Activated naive CD4-positive, alpha-beta T cell treated with anti-CD3 and anti-CD28 coated beads, Interleukin-2, amount 10 ng/mL, durations not matched to agents 7 days and 5 days (primary cell): ENCODE measurements around the gene CELF2.

Experiments used
- CTCF ChIA-PET: fragments of 350-600 bp; sonication (Branson Sonifier 250); formaldehyde crosslinking; loops from one replicate; lab custom pipeline; 2021; ENCODE audit warnings: antibody characterized with exemption; lab: Charles Lee
- DNase-seq: peaks from one replicate; pipeline ENCODE4 v3.0.0-alpha.2; 2020
- H3K27ac Mint-ChIP-seq: one replicate; pipeline ENCODE4 v1.8.0; 2021; ENCODE audit warnings: mild to moderate bottlenecking, moderate library complexity, mixed read lengths
- H3K27me3 Mint-ChIP-seq: one replicate; pipeline ENCODE4 v1.8.0; 2021; ENCODE audit warnings: mild to moderate bottlenecking, mixed read lengths
- H3K36me3 Mint-ChIP-seq: one replicate; pipeline ENCODE4 v1.8.0; 2021; ENCODE audit warnings: mixed read lengths
- H3K4me1 Mint-ChIP-seq: one replicate; pipeline ENCODE4 v1.8.0; 2021; ENCODE audit warnings: mixed read lengths
- H3K4me3 Mint-ChIP-seq: one replicate; pipeline ENCODE4 v1.8.0; 2021; ENCODE audit warnings: mild to moderate bottlenecking, moderate library complexity, mixed read lengths
- H3K9me3 Mint-ChIP-seq: one replicate; pipeline ENCODE4 v1.8.0; 2021; ENCODE audit warnings: mixed read lengths

The CELF2 gene

GRCh38 chr10:11329062-11329673 is 311.5 kb downstream of the CELF2 start:
- no peak for DNase-seq
- CTCF ChIA-PET: no interaction called here
- Mint-ChIP-seq H3K36me3 (peaks cover 79% of the 10 kb centered on the region), H3K4me1 (peaks cover 19% of the 10 kb centered on the region), H3K27me3 (no peaks in the 10 kb centered on the region), H3K27ac (no peak overlapping the region), H3K9me3 (no peaks in the 10 kb centered on the region), H3K4me3 (no peak overlapping the region)

GRCh38 chr10:11330383-11331045 is 312.8 kb downstream of the CELF2 start:
- Mint-ChIP-seq H3K4me1 (peaks cover 29% of the 10 kb centered on the region), H3K9me3 (no peaks in the 10 kb centered on the region), H3K4me3 (no peak overlapping the region), H3K36me3 (peaks cover 79% of the 10 kb centered on the region), H3K27me3 (no peaks in the 10 kb centered on the region), H3K27ac (peak overlapping the region; percentile 31)
- CTCF ChIA-PET: no interaction called here
- DNase-seq: no peak

- Mint-ChIP-seq H3K36me3 (peaks cover 77% of the 10 kb centered on the region), H3K9me3 (no peaks in the 10 kb centered on the region), H3K27me3 (no peaks in the 10 kb centered on the region), H3K4me1 (peaks cover 29% of the 10 kb centered on the region), H3K4me3 (no peak overlapping the region), H3K27ac (no peak overlapping the region)
- DNase-seq: no peak
- CTCF ChIA-PET: no interaction called here
Measured at GRCh38 chr10:11331046-11331577, 313.4 kb downstream of the CELF2 start.

GRCh38 chr10:11331726-11332125 is 314.1 kb downstream of the CELF2 start:
- DNase-seq: no peak
- Mint-ChIP-seq H3K36me3 (peaks cover 73% of the 10 kb centered on the region), H3K4me1 (peaks cover 29% of the 10 kb centered on the region), H3K9me3 (no peaks in the 10 kb centered on the region), H3K27ac (no peak overlapping the region), H3K27me3 (no peaks in the 10 kb centered on the region), H3K4me3 (no peak overlapping the region)
- CTCF ChIA-PET: no interaction called here

GRCh38 chr10:11332846-11333245 is 315.2 kb downstream of the CELF2 start:
- Mint-ChIP-seq H3K9me3 (no peaks in the 10 kb centered on the region), H3K36me3 (peaks cover 63% of the 10 kb centered on the region), H3K4me1 (peaks cover 37% of the 10 kb centered on the region), H3K4me3 (no peak overlapping the region), H3K27me3 (no peaks in the 10 kb centered on the region), H3K27ac (no peak overlapping the region)
- CTCF ChIA-PET: no interaction called here
- no peak for DNase-seq

GRCh38 chr10:11334436-11334835 is 316.8 kb downstream of the CELF2 start:
- DNase-seq: no peak

GRCh38 chr10:11335167-11335652 is 317.5 kb downstream of the CELF2 start:
- no peak overlapping the region for H3K4me3 Mint-ChIP-seq
- no peaks in the 10 kb centered on the region for H3K9me3 Mint-ChIP-seq
- peaks cover 47% of the 10 kb centered on the region for H3K36me3 Mint-ChIP-seq
- peaks cover 30% of the 10 kb centered on the region for H3K4me1 Mint-ChIP-seq
- peaks cover 3% of the 10 kb centered on the region for H3K27me3 Mint-ChIP-seq
- DNase-seq: no peak
- CTCF ChIA-PET: no interaction called here
- peak overlapping the region; percentile 34 for H3K27ac Mint-ChIP-seq

More at GRCh38 chr10:11334436-11334835, 316.8 kb downstream of the CELF2 start:
- Mint-ChIP-seq H3K36me3 (peaks cover 52% of the 10 kb centered on the region), H3K4me1 (peaks cover 34% of the 10 kb centered on the region), H3K27ac (no peak overlapping the region), H3K27me3 (no peaks in the 10 kb centered on the region), H3K9me3 (no peaks in the 10 kb centered on the region), H3K4me3 (no peak overlapping the region)
- CTCF ChIA-PET: no interaction called here

GRCh38 chr10:11335881-11336430 is 318.3 kb downstream of the CELF2 start:
- Mint-ChIP-seq H3K4me1 (peaks cover 28% of the 10 kb centered on the region), H3K36me3 (peaks cover 42% of the 10 kb centered on the region), H3K9me3 (no peaks in the 10 kb centered on the region), H3K27ac (peak overlapping the region; percentile 45), H3K27me3 (peaks cover 4% of the 10 kb centered on the region), H3K4me3 (no peak overlapping the region)
- CTCF ChIA-PET: no interaction called here
- no peak for DNase-seq

GRCh38 chr10:11336722-11337162 is 319.1 kb downstream of the CELF2 start:
- Mint-ChIP-seq H3K27ac (peak overlapping the region; percentile 78), H3K9me3 (no peaks in the 10 kb centered on the region), H3K4me3 (no peak overlapping the region), H3K36me3 (peaks cover 39% of the 10 kb centered on the region), H3K27me3 (peaks cover 4% of the 10 kb centered on the region), H3K4me1 (peaks cover 28% of the 10 kb centered on the region)
- CTCF ChIA-PET: no interaction called here
- DNase-seq: no peak

- peaks cover 28% of the 10 kb centered on the region for H3K4me1 Mint-ChIP-seq
- H3K27ac Mint-ChIP-seq: peak overlapping the region; percentile 78
- CTCF ChIA-PET: interaction anchor here (1.2 kb wide), 1 partner anchor 445 kb away, joined by 3 read pairs; no protein-coding TSS in a partner anchor
- DNase-seq: peak; percentile 32
- peaks cover 32% of the 10 kb centered on the region for H3K36me3 Mint-ChIP-seq
- no peaks in the 10 kb centered on the region for H3K9me3 Mint-ChIP-seq
- H3K4me3 Mint-ChIP-seq: peak overlapping the region; percentile 11
- peaks cover 4% of the 10 kb centered on the region for H3K27me3 Mint-ChIP-seq
Measured at GRCh38 chr10:11337516-11337915, 319.8 kb downstream of the CELF2 start.

- peaks cover 4% of the 10 kb centered on the region for H3K27me3 Mint-ChIP-seq
- H3K4me1 Mint-ChIP-seq: peaks cover 21% of the 10 kb centered on the region
- CTCF ChIA-PET: interaction anchor here (1.2 kb wide), 1 partner anchor 445 kb away, joined by 3 read pairs; no protein-coding TSS in a partner anchor
- no peaks in the 10 kb centered on the region for H3K9me3 Mint-ChIP-seq
- H3K36me3 Mint-ChIP-seq: peaks cover 25% of the 10 kb centered on the region
- DNase-seq: no peak
- peak overlapping the region; percentile 78 for H3K27ac Mint-ChIP-seq
- H3K4me3 Mint-ChIP-seq: no peak overlapping the region
Measured at GRCh38 chr10:11338160-11338844, 320.6 kb downstream of the CELF2 start.

GRCh38 chr10:11339013-11339412 is 321.3 kb downstream of the CELF2 start:
- CTCF ChIA-PET: no interaction called here
- Mint-ChIP-seq H3K36me3 (peaks cover 22% of the 10 kb centered on the region), H3K27ac (no peak overlapping the region), H3K4me3 (no peak overlapping the region), H3K4me1 (peaks cover 19% of the 10 kb centered on the region), H3K27me3 (peaks cover 4% of the 10 kb centered on the region), H3K9me3 (no peaks in the 10 kb centered on the region)
- no peak for DNase-seq

- H3K4me3 Mint-ChIP-seq: no peak overlapping the region
- CTCF ChIA-PET: no interaction called here
- H3K27ac Mint-ChIP-seq: no peak overlapping the region
Measured at GRCh38 chr10:11339660-11340059, 322.0 kb downstream of the CELF2 start.

More at GRCh38 chr10:11339660-11340059, 322.0 kb downstream of the CELF2 start:
- no peak for DNase-seq
- peaks cover 15% of the 10 kb centered on the region for H3K4me1 Mint-ChIP-seq
- no peaks in the 10 kb centered on the region for H3K9me3 Mint-ChIP-seq
- H3K36me3 Mint-ChIP-seq: peaks cover 15% of the 10 kb centered on the region
- peaks cover 4% of the 10 kb centered on the region for H3K27me3 Mint-ChIP-seq
